SK-N-SH treated with all-trans-retinoic acid at 6 μM for 48 hours (cell line): Measurements from ENCODE around the gene TBCD.
"Not testable (repeated sequence)": the region's sequence is repeated elsewhere in the genome, so short reads cannot be mapped to it uniquely, and the experiment has no call there.

Experiments
- ATAC-seq: fragments of 200-7000 bp; cut with Tn5 transposase; 3 replicates; pipeline ENCODE4 v1.9.1; 2020; ENCODE audit warnings: mild to moderate bottlenecking, moderate library complexity
- ARNTL ChIP-seq: fragments of 450-650 bp; formaldehyde crosslinking; IDR thresholded peaks from 2 replicates; pipeline ENCODE4 v1.5.0; 2020; ENCODE audit warnings: low read depth, mild to moderate bottlenecking, moderate library complexity, borderline replicate concordance
- CREB5 ChIP-seq: fragments of 250-450 bp; sonication (Bioruptor Pico); IDR thresholded peaks from 2 replicates; pipeline ENCODE4 v1.5.1; 2020; ENCODE audit warnings: low read depth, mild to moderate bottlenecking, moderate library complexity
- CSDC2 ChIP-seq: fragments of 250-450 bp; sonication (Bioruptor Pico); IDR thresholded peaks from 2 replicates; pipeline ENCODE4 v1.5.0; 2020; ENCODE audit warnings: mild to moderate bottlenecking, moderate library complexity
- CSRNP3 ChIP-seq: fragments of 250-450 bp; sonication (Bioruptor Pico); IDR thresholded peaks from 2 replicates; pipeline ENCODE4 v1.5.1; 2021; ENCODE audit warnings: mild to moderate bottlenecking, moderate library complexity
- ISL1 ChIP-seq: fragments of 250-450 bp; sonication (Bioruptor Pico); IDR thresholded peaks from 2 replicates; pipeline ENCODE4 v2.1.2; 2022; ENCODE audit warnings: mild to moderate bottlenecking, moderate library complexity
- OSR1 ChIP-seq: fragments of 250-450 bp; sonication (Bioruptor Pico); IDR thresholded peaks from 2 replicates; pipeline ENCODE4 v1.8.0; 2022; ENCODE audit warnings: moderate library complexity, mild to moderate bottlenecking, inconsistent platforms
- POU6F1 ChIP-seq: fragments of 250-450 bp; sonication (Bioruptor Pico); IDR thresholded peaks from 2 replicates; pipeline ENCODE4 v1.8.0; 2021; ENCODE audit warnings: low read depth, mild to moderate bottlenecking, moderate library complexity, borderline replicate concordance
- PPARA ChIP-seq: fragments of 250-450 bp; sonication (Bioruptor Pico); IDR thresholded peaks from 2 replicates; pipeline ENCODE4 v1.5.0; 2020; ENCODE audit warnings: mild to moderate bottlenecking, borderline replicate concordance
- SNAI2 ChIP-seq: fragments of 250-450 bp; sonication (Bioruptor Pico); IDR thresholded peaks from 2 replicates; pipeline ENCODE4 v1.5.0; 2020; ENCODE audit warnings: mild to moderate bottlenecking, moderate library complexity
- TCF4 ChIP-seq: fragments of 250-450 bp; sonication (Bioruptor Pico); IDR thresholded peaks from 2 replicates; pipeline ENCODE4 v1.8.0; 2021; ENCODE audit warnings: mild to moderate bottlenecking, moderate library complexity, borderline replicate concordance
- TOX ChIP-seq: fragments of 250-450 bp; sonication (Bioruptor Pico); IDR thresholded peaks from 2 replicates; pipeline ENCODE4 v1.8.0; 2021; ENCODE audit warnings: mild to moderate bottlenecking, moderate library complexity, borderline replicate concordance
- TSHZ2 ChIP-seq: fragments of 250-450 bp; sonication (Bioruptor Pico); IDR thresholded peaks from 2 replicates; pipeline ENCODE4 v1.5.0; 2020; ENCODE audit warnings: mild to moderate bottlenecking, moderate library complexity
- ZFP3 ChIP-seq: fragments of 250-450 bp; sonication (Bioruptor Pico); IDR thresholded peaks from 2 replicates; pipeline ENCODE4 v1.5.0; 2020; ENCODE audit warnings: mild to moderate bottlenecking, moderate library complexity
- ZNF565 ChIP-seq: fragments of 450-650 bp; formaldehyde crosslinking; conservative IDR thresholded peaks from 2 replicates; pipeline ENCODE4 v1.5.0; 2020; ENCODE audit warnings: low read depth, mild to moderate bottlenecking, moderate library complexity
- ZNF70 ChIP-seq: fragments of 450-650 bp; formaldehyde crosslinking; IDR thresholded peaks from 2 replicates; pipeline ENCODE4 v1.5.0; 2020; ENCODE audit warnings: mild to moderate bottlenecking, moderate library complexity
- ZNF8 ChIP-seq: fragments of 450-650 bp; formaldehyde crosslinking; IDR thresholded peaks from 2 replicates; pipeline ENCODE4 v1.5.0; 2020; ENCODE audit warnings: mild to moderate bottlenecking, moderate library complexity

Gene TBCD

GRCh38 chr17:82961366-82962162, 209.7 kb downstream of the TBCD start:
- no peak for ATAC-seq
- TF ChIP-seq ZNF70 (CRISPR knock-in tag) (no peak), CSRNP3 (no peak)

- ATAC-seq, result no peak
- TF ChIP-seq ZFP3 (CRISPR knock-in tag) (no peak), CREB5 (no peak), POU6F1 (CRISPR knock-in tag) (no peak), ARNTL (no peak)
- TF ChIP-seq, all 23 proteins: peak for 0
Measured at GRCh38 chr17:82962163-82962720, 210.4 kb downstream of the TBCD start.

GRCh38 chr17:82963104-82963950, 211.5 kb downstream of the TBCD start:
- TF ChIP-seq SNAI2 (no peak), ZNF8 (CRISPR knock-in tag) (no peak), ZFP3 (CRISPR knock-in tag) (no peak), TOX (CRISPR knock-in tag) (no peak), ISL1 (CRISPR knock-in tag) (no peak), TSHZ2 (no peak), CSDC2 (CRISPR knock-in tag) (no peak), TCF4 (no peak), ZNF565 (no peak), CSRNP3 (no peak), OSR1 (CRISPR knock-in tag) (no peak), CREB5 (no peak), PPARA (CRISPR knock-in tag) (no peak), POU6F1 (CRISPR knock-in tag) (no peak)
- TF ChIP-seq, all 23 proteins: peak for 0
- ATAC-seq, result peak; percentile 31

GRCh38 chr17:82964451-82964850, 212.6 kb downstream of the TBCD start:
- ATAC-seq, result not testable (repeated sequence)
